Panc1 (cell line): Measurements from ENCODE around the gene ESF1.

Experiments
- CTCF ChIP-seq: fragments of 450-650 bp; IDR thresholded peaks from 2 replicates; pipeline ENCODE4 v1.5.1; 2017; ENCODE audit warnings: mild to moderate bottlenecking
- POLR2AphosphoS5 ChIP-seq: IDR thresholded peaks from 2 replicates; pipeline ENCODE4 v1.6.1; 2012; ENCODE audit warnings: mild to moderate bottlenecking, low read depth, low read length, moderate library complexity

GRCh38 chr20:13681248-13682125 lies 103.2 kb downstream of the ESF1 start:
- no peak for TF ChIP-seq POLR2AphosphoS5
- no peak for TF ChIP-seq CTCF
